NCI-H69 (cell line): ENCODE results near the gene CLCA1.

ENCODE experiments used
- DNase-seq: peaks from one replicate; lab custom pipeline; 2025; lab: John Stamatoyannopoulos, UW

CLCA1 gene

DNA sequence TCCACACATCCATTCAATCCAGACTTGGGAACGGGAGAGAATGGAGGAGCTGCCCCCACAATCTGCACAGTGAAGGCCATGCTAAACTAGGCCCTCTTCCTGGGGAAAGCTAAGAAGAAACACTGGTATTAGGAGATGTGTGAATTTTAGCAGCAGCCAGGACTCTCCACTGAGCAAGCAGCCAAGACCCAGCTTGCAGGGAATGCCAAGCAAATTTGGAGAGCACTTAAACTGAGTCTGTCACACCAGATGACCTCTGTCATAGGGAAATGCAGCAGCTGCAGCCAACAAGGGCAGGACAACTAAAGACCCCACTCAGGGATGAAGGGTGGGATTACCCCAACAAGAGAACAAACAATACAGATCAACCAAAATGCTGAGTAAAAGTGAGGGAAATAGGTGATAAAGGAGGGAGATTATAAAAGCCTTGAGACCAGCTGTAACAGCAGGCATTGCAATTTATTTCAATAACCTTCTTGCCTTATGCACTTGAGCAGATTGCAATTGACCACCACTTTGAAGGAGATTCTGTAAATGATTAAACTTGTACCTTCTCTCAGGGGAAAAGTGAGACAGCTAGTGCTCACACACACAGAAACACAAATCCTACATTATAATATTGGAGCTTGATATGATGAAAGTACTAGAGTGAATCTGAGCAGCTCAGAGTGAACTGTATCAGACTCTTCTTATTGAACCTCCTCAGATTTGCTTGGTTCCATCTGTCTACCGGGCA is 2.5 kb upstream of the CLCA1 start:
- DNase-seq = no peak

DNA sequence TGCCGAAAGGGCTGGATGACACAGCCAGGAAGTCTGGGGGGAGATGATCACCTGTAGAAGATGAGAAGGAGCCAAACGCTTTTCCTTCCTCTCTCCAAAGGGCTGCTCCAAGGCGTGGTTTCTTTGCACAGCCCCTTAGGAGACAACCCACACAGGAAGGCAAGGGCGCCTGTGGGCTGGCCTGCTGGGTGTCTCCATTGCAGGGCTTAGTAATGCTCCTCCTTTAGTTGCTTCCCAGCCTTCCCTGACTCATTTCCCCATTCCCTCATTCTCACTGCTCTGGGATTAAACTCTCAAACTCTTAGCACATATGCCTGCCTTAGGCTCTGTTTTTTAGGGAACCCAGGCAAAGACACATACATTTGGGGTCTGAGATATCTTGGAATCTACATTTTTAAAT is 1.7 kb upstream of the CLCA1 start:
- DNase-seq = no peak

DNA sequence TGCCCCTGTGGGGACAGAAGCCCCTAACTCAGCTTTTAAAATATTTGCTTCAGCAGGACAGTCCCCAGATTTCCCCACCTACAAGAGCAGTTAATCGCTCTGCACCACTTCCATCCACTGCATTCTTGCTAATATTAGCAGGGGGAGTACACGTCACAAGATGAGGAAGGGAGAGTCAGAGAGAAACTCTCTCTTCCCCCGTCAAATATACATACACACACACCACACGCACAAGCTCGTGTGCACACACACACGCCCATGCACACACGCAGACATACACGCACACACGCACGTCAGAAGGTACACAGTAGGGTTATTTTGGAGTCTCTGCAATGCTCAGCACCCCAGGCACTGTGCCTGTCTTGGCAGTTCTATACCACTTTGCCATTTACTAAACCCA is 2.1 kb downstream of the CLCA1 start:
- DNase-seq = no peak

DNA sequence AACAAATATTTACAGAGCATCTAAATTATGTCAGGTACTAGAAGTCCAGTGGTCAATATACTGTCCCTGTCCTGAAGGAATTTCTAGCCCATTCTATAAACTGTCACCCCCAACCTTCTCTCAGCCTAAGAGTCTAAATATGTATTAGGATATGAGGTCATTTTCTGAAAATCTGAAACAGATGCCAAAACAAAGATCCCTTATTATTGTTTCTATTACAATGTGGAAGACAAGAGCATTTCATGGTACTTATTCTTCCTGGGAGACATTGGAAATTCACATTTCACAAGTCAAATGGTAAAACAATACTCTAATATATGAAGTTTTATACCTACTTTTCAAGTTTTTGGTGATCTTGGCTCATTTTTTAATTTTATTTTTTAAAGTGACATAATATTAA is 2.6 kb downstream of the CLCA1 start:
- no peak for DNase-seq

DNA sequence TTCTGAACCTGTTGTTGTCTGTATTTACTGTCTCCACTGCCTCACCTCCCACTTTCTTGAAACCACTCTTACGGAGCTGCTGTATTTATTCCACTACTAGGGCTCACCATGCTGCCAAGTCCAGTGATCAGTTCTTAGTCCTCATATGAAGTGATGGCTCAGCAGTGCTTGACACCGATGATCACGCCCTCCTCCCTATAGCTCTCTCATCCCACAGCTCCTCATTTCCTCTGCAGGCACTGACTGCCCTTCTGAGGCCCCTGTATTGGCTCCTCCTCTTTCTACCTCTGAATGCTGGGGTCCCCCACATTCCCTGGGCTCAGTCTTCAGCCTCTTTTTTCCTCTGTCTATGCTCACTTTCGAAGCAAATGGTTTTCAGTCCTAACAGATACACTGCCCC is 3.4 kb downstream of the CLCA1 start:
- DNase-seq = no peak

DNA sequence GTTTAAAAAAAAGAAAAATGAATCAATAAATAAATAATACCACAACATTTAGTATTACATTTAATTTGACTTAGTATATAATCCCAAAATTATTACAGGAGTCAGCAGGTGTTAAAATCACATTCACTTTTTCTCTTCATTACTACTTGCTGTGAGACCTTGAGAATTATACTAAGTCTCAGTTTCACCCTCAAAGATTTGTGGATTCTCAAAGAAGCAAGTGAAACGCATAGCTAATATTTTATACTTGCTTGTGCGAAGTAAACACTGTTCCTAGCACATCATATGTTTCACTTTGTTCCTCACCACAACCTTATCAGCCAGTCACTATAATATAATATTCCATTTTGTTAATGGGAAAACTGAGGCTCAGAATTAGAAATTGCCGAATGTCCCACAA is 4.0 kb downstream of the CLCA1 start:
- no peak for DNase-seq

DNA sequence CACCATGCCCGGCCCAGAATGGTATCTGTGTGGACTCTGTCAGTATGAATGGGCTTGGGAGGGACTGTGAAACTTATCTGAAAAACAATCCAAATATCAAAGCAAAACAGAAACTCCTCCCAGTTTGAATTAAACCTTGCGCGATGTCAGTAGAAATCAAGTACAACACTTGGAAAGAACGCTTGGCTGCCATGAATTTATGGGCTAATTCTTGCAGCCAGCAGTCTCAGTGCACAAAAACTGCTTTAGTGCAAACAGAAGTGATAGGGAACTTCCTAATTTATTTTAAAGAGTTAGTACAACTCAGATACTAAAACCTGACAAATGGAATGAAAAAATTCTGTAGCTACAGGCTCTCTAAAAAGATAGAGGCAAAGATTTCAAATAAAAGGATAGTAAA is 8.5 kb downstream of the CLCA1 start:
- no peak for DNase-seq

DNA sequence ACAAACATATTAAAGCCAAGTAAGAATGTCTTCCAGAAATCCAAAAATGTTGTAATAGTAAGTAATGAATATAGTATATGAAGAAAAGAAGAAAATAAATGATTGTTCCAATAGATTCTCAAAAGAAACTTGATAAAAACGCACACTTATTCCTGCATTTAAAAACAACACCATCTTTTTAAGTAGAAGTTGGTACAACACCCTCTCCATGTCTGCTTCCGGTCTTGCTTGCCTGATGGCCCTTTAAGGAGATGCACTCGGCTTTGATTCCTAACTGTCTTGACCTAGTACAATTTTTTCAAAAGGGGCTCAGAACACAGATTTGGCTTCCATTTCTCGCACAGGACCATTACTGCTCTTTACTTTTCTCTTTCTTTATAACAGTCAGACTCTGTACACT is 9.0 kb downstream of the CLCA1 start:
- DNase-seq = no peak

DNA sequence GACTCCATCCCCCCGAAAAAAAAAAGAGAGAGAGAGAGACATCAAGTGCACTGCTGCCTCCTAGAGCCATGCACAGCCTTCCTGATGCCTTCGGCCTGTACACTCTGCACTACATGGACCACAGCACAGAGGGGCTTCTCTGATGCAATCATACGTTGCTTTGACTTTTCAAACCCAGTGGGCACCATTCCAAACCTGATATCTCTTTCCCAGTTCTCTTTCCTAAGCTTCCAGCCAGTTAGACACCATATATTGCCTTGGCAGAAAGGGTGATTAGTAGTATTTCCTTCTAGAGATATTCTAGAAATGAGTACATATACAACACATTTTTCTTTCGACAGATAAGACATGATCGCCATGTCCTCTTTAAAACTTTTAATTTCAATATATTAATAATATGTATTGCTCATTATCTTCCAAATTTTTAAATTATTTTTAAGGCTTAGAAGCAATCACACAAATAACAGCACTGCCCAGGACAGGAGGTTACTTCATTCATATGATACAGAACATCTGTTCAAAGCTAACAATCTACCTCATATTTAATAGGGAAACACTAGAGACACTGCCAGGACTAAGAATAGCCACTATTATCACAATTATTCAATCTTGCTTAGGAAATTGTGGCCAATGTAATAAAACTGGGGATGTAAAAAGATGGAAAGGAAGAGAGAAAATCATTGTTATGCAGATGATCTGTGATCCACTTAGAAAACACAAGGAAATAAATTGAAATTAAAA is 9.9 kb downstream of the CLCA1 start:
- peak; percentile 44 for DNase-seq

DNA sequence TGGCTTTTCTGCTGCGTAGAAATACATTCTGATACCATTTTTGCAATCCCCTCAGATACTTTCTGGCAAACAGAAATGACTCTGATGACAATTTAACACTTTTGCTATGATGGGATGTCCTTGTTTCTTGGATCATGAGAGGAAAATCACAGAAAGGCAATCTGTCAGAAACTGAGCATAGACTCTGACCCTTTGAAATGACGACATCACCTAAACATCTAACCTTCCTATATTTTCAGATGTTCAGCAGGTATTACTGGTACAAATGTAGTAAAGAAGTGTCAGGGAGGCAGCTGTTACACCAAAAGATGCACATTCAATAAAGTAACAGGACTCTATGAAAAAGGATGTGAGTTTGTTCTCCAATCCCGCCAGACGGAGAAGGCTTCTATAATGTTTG is 13.2 kb downstream of the CLCA1 start:
- DNase-seq = no peak

DNA sequence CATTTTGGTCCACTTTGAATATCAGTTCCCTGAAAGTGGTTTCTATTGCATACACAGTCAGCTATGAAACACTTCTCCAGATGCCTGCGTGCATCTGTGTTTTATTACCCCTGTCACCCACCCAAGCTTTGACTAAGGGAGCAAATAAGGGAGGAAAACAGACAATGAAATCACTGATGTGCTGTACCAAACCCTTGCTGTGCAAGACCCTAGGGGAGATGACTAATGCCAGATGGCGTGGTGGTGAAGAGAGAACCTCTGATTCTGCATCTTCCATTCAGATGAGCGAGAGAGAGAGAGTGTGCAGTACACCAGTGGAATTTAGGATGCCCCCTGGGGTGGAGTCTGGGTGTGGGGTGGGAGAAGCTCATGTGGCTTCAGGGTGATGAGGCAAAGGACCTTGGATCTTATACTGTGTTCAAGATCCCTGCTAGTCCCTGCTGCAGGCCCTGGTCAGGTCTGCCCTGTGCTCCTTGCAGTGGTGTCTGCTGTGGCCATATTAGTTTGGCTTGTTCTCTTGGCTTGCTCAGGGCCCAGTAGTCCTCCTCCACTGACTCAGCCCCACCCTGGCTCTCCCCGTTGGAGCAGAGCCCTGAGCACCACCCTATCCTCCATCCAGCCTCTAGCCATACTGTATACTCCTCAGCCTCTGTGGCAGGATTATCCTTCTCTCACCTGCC is 18.5 kb downstream of the CLCA1 start:
- DNase-seq = peak; percentile 92

DNA sequence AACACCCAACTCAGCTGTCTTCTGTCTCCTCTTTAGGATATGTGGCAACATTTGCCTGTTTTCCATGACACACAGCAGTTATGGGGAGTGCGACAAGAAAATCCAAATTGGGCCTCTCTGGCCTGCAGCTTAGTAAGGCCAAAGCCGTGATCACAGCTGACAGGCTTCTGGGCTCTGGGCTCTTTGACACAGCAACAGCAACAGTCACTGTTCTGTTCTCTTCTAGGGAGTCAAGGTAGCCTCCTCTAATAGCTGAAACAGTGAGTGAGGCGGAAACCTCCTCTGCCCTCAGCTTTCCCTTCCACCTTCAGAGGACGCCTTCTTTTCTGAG is 19.0 kb downstream of the CLCA1 start:
- no peak for DNase-seq

DNA sequence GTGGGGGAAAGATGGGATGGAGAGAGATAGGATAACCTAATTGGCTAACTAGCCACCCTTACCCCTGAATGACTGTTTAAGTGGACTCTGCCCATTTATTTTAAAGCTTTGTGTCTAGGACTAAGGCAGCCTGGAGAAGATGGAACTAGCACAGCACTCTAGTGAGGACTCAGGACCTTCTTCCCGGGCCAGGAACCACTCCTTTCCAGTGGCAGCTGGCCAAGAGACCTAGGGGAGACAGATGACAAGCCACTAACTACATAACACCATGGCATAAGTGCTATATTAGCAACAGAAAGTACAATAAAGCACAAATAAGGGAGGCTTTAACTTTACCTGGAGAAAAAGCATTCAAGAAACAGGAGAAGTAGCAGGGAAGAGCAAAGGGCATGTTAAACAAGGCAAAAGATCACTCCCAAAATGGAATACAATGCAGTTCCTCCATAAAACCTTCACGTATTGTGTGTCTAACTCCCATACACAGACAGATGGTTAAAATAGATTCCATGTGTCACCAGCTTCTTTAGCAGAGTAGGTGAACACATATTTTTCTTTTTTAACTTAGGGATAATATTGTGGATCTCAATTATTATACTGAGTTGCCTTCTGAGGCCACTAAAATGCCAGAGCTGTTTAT is 20.6 kb downstream of the CLCA1 start:
- peak; percentile 45 for DNase-seq

DNA sequence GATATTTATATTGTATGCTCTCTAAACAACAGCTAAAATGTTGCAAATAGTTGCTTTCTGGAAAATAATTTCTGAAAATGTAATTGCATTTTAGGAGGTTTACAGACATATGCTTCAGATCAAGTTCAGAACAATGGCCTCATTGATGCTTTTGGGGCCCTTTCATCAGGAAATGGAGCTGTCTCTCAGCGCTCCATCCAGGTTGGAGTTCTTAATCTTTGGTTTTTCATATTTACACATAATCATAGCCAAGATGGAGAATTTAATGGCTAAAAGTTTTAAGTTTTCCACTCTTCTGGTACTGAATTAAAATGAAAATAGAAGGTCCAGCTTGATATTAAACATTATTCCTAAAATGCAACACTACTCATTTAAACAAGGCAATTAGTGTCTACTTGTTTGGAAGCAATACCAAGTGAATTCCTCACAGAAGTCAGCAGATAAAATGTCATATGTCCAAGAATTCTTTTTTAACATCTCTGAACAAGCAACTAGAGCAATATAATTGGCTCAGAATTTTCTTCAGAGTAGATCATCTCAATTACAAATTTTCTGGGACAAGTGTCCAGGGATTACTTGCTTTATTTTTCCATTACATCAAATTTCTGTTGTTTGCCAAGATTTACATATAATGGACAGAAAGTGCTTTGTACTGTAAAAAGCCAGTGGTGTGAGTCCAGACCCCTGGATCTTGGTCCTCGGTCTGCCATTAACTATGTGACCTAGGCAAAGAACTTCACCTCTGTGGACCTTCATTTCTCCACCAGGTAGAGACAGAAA is 22.6 kb downstream of the CLCA1 start:
- DNase-seq = no peak

DNA sequence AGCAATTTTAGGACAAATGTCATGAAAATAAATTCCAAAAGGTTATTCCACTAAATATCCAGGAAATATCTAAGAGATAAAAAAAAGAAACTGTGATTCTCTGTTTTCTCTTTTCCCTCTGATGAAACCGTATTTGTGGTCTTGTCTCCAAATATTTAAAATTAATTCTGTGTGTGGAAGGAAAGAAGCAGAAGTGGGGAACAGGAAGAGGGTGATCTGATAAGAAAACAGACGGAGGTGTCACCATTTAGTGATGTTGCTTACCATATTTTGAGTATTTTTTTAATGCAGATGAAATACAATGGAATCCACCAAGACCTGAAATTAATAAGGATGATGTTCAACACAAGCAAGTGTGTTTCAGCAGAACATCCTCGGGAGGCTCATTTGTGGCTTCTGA is 29.6 kb downstream of the CLCA1 start:
- DNase-seq = no peak

DNA sequence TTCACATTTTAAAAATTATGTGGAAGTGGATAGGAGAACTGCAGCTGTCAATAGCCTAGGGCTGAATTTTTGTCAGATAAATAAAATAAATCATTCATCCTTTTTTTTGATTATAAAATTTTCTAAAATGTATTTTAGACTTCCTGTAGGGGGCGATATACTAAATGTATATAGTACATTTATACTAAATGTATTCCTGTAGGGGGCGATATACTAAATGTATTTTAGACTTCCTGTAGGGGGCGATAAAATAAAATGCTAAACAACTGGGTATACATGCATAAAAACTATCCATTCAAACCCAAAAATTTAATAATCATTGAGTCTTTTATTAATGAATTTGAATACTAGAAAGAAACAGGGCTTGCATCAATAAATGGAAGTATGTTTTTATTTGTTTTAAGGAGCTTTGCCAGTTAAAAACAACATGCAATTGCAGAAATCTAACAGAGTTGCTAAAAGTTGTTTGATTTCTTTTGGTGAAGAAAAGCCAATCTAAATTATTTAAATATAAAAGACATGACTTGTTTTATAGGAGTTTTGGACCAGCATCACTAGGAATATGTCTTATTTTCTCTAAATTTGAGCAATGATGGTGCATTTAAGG is 31.4 kb downstream of the CLCA1 start:
- peak; percentile 77 for DNase-seq

DNA sequence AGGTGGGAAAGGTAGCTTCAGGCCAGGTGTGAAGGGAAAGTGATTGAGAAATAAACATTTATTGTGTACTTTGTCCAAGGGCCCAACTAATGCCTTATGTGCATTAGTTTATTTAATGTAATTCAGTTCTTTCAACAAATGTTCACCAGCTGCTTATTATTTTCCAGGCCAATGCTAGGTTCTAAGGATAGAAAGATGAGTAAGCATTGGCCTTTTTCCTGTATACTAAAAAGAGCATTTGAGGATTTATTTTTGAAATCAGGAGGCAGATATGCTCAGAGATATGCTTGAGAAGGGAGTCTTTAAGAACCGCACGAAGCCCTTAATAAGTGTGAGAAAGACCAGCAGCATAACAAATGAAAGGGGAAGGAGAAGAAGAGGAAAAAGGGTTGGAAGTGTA is 32.0 kb downstream of the CLCA1 start:
- DNase-seq = peak; percentile 14

DNA sequence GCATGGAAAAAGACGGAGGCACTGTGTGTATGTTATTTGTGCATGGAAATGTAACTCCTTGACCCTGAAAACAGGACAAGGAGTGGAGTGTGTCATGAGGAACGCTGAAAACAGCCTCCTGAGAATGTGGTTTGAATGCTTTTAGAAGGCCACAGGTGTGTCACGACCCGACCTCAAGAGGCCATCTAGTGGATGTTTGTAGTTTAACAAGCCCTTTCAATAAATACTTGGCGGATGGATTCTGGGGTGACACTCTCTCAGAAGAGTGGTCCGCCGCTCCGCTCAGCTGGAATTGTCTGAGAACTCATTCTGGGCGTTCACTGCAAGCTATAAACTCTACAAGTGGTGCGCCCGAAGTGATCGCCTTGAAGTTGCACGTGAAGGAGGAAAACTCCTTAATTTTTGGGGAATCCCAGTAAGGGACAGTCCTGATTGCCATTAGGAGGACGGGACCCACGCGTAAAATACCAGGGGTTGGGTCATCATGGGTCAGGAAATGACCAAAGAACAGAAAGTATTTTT is 33.5 kb downstream of the CLCA1 start:
- DNase-seq = peak; percentile 39

DNA sequence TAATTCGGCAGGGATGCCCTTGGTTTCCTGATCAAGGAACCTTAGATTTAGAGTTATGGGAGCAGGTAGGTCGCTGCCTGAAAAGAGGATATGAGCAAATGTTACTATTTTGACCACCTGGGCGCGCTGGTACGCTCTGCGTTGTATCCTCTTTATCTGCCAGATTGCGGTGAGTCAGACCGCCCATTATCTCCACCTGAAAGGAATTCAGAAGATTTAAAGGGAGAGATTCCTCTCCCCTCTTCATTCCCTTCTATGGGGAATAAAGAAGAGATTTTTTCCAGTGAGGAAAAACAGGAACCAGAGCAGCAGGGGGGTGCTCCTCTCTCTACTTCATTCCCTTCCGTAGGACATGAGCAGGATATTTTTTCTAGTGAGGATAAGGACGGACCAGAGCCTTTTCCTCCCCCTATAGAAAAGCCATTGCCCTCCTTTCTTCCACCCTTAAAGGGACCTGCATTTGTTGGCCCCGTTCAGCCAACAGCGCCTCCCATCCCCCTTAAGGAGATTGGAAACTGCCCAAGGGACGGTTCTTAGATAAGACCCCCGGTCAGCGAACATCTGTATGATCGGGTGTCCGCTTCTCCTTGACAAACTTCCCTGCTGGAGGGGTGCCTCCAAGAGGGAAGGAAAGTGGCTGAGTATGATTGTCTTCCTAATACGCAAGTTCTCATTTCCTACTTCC is 34.1 kb downstream of the CLCA1 start:
- DNase-seq = peak; percentile 21

DNA sequence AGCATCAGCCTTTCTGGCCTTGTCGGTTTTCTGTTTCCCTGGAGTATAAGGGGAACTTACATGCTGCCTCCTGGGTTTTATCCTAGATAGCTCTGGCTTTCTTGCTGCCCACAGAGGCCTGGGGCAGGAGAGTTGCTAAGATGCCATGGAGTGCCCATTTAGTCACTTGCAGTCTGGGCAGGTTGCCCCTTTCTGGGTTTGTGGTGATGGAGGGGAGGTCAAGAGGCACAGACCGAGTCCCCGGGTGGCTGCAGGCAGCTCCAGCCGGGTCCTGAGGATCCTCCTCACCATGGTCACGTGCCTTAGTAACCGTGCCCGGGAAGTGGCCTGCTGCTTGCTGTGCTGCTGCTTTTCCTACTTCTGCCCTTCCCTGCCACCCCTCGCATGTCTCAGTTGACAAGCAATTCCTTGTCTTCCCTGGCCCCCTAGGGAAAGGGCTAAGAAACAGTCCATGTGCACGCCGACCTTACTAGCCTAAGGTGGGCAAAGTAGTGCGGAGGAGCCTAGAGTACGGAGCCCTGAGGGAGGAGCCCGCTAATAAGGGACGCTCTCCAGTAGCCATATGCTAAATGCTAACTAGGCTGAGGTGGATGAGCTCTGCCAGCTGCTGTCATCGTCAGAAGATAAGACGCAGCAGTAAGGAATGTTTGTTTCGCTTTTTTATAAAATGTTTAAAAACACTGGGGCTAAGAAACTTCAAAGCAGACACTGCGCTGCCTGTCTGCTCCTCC is 34.8 kb downstream of the CLCA1 start:
- no peak for DNase-seq
